ELR (cell line): ENCODE results near the gene TMEM238.

Source experiments
- DNase-seq: peaks from one replicate; pipeline ENCODE4 v3.0.0-alpha.2; 2015; ENCODE audit warnings: low read depth

The TMEM238 gene

GRCh38 chr19:55358493-55358892 lies 25.6 kb downstream of the TMEM238 start:
- DNase-seq = no peak

GRCh38 chr19:55355213-55355821 lies 28.8 kb downstream of the TMEM238 start:
- no peak for DNase-seq

- DNase-seq = no peak
Observed at GRCh38 chr19:55354698-55355212, 29.3 kb downstream of the TMEM238 start, which contains the start of gene COX6B2. Gene COX6B2, minus strand, starts transcription at chr19:55354719. Its CDS starts 198 bp downstream, at chr19:55354521.

GRCh38 chr19:55353803-55354697 lies 30.0 kb downstream of the TMEM238 start:
- peak; percentile 47 for DNase-seq

- DNase-seq = no peak
Observed at GRCh38 chr19:55353356-55353802, 30.7 kb downstream of the TMEM238 start.

GRCh38 chr19:55352549-55353145 lies 31.4 kb downstream of the TMEM238 start:
- DNase-seq = no peak

GRCh38 chr19:55352040-55352439 lies 32.1 kb downstream of the TMEM238 start:
- DNase-seq = no peak

GRCh38 chr19:55350620-55351315 lies 33.3 kb downstream of the TMEM238 start:
- no peak for DNase-seq

- no peak for DNase-seq
Observed at GRCh38 chr19:55348317-55349034, 35.6 kb downstream of the TMEM238 start.

GRCh38 chr19:55347442-55348009 lies 36.6 kb downstream of the TMEM238 start:
- no peak for DNase-seq

- no peak for DNase-seq
Observed at GRCh38 chr19:55346725-55347441, 37.2 kb downstream of the TMEM238 start.

- no peak for DNase-seq
Observed at GRCh38 chr19:55345818-55346724, 38.0 kb downstream of the TMEM238 start.

GRCh38 chr19:55345101-55345817 lies 38.8 kb downstream of the TMEM238 start:
- DNase-seq = no peak

GRCh38 chr19:55344444-55344843 lies 39.6 kb downstream of the TMEM238 start:
- DNase-seq = no peak

- DNase-seq = no peak
Observed at GRCh38 chr19:55341595-55342531, 42.2 kb downstream of the TMEM238 start.

- peak; percentile 75 for DNase-seq
Observed at GRCh38 chr19:55341171-55341588, 42.9 kb downstream of the TMEM238 start.

GRCh38 chr19:55340784-55341147 lies 43.3 kb downstream of the TMEM238 start:
- peak; percentile 40 for DNase-seq
